HG02973 (cell line): ENCODE results near the gene CAVIN3.

Experiments used
- ATAC-seq: cut with Tn5 transposase; IDR thresholded peaks from one replicate; pipeline ENCODE4 v1.9.1; 2021; ENCODE audit warnings: moderate library complexity; ENCODE audit not compliant: unreplicated experiment

CAVIN3 gene

GRCh38 chr11:6273188-6273587 lies 47.1 kb downstream of the CAVIN3 start:
- ATAC-seq, result no peak

- no peak for ATAC-seq
Measured at GRCh38 chr11:6271598-6271997, 48.7 kb downstream of the CAVIN3 start.

GRCh38 chr11:6270584-6271246 lies 49.6 kb downstream of the CAVIN3 start:
- ATAC-seq, result no peak

- no peak for ATAC-seq
Measured at GRCh38 chr11:6269994-6270393, 50.3 kb downstream of the CAVIN3 start.
